ENCODE measurements around the gene CHD2.
"Not testable (repeated sequence)": the region's sequence is repeated elsewhere in the genome, so short reads cannot be mapped to it uniquely, and the experiment has no call there.

CHD2 gene

DNA sequence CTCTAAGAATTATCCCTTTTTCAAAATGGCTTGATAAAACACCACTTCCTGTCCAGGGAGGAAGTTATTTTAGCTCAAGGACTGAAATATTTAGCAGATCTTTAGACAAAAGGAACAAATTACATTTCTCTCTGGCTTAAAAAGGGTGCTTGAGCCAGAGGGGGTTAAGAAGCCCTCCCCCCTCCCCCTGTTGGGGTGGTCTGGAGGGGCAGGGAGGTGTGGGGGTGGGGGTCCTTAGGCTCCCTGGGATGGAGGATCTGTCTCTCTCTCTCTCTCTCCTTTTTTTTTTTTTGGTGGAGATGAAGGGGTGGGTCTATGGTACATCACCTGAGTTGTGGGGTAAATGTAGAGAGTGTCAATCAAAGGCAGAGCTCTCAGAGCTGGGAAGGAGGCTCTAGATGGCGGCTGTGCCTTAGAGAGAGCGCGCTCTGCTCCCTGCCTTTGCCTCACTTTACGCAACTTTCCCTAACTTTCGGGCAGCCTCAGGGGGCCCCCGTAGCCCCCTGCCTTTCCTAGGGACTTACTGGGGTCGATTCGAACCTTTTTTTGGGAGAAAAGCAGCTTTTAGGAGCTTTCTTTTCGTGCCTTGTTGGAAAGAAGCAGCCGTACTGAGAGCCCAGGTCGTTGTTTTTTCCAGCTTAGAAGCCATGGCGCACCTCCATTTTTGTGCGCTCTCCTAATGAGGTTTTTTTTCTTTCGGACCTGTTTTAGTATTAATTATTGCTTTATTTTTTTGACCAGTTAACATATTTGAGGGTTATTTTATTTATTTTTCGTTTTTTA, at the start of gene CHD2:
CHD2 (plus strand) TSS at position 377 of the 783 bp plus-strand sequence. CDS start 914 bp downstream, outside the sequence.
- DNase-seq = peak; percentile 88

DNA sequence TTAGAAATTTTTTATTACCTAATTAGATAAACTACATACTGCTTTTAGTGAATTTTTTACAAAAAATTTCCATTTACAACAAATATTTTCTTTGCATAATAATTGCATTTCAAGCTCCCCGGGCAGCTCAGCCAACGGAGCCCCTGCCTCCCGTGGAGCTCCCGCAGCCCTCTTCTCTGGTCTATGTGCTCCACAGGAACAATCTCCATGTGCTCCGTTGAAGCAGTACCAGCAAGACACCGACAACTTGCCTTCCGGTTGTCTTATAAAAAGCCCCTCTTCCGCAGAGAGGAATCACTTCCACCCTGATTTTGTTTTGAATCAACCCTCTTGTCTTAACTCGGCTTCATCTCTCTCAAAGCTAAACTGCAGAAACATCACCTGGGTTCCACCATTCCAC, 46.9 kb upstream of the CHD2 start:
- DNase-seq = no peak

DNA sequence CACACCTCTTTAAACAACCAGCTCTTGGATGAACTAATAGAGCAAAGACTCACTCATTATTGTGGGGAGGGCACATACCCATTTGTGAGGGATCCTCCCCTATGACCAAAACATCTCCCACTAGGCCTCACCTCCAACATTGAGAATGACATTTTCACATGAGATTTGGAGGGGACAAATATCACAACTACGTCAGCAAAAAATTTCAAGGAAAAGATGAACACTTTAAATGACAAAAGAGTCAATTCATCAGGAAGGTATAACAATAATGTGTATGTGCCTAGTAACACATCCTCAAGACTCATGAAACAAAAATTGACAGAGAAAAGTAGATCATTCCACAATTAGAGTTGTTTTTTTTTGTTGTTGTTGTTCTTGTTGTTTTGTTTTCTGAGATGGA, 38.4 kb upstream of the CHD2 start:
- no peak for DNase-seq

DNA sequence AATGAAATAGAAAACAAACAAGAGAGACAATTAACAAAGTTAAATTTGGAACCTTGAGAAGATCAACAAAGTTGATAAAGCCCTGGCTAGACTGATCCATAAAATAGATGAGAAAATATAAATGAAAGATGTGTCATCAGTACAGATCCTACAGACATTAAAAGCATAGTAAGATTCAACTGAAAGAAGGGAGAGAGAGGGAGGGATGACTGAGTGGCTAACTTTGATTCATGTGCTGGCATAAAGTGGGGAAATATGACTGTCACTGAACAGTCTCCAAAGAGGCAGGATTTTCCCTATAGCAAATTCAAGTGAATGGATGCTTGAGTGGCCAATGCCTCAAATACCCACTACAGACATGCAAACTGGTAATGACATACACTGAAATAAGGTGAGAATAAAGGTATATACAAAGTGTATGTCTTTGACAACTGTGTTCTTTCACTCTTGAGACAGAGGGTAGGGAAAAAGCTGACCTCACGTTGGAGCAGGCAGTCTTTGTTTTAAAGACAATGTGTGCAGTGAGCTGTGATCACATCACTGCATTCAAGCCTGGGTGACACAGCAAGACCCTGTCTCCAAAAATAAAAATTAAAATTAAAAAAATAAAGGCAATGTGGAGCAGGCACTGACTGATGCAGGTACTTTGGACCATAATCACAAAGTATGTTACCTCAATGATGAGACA, 35.9 kb upstream of the CHD2 start:
- no peak for DNase-seq

DNA sequence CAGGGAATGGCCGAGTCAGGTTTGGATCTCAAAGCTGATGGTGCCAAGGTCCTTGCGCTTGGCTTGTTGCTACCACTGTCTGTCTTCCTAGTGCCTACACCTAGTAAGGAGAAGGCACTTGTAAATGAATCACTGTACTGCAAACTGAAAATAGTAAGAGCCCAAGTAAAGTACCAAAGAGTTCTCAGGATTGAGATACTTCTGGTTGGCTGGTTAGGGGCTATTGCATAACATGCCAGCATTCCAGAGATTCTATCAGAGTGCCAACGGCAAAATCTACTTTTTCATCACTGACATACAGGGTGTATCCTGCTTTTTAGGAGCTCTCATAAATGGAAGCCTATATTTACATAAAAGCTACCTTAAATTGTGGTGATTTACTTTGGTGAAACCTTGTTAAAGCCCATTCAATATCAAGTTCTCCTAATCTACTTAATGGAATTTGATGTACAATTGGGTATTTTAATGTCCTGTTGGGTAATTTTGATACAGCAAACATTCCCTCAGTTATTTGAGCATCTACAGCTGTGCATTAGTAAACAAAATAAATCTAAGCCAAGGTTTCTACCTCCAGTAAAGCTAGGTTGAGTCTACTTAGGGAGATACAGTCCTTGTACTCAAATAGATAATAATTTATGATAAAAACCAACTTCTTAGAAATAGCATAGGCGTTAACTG, 30.7 kb upstream of the CHD2 start:
- no peak for DNase-seq

DNA sequence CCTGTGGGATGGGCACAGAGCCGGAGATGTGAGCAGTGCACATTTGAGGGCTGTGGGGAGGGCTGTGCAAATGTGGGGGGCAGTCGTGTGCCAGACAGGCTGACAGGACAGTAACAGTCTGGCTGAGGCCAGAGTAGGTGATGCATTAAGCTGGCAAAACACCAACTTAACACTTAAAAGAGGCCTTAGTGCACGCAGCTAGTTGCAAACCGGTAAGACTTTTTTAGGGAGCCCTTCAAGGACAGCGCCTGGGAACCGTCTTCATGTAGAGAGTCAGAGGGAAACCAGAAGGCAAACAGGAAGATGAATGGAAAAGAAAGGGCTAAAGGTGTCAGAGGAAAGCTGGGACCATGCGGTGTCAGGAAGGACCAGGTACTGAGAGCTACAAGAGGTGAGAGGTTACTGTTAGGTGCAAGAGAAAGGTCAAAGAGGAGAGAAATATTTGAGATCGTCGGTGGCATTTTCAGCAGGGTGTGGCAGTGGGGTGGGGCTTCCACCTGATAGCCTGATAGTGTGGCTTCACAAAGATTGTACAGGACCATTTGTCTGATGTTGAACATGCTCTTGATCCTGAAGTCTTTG, 30.0 kb upstream of the CHD2 start:
- no peak for DNase-seq

DNA sequence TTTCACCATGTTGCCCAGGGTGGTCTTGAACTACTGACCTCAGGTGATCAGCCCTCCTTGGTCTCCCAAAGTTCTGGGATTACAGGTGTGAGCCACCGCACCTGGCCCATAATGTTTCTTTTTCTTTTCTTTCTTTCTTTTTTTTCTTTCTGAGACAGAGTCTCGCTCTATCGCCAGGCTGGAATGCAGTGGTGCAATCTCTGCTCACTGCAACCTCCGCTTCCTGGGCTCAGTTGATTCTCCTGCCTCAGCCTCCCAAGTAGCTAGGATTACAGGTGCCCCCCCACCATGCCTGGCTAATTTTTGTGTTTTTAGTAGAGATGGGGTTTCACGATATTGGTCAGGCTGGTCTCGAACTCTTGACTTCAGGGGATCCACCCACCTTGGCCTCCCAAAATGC, 27.2 kb upstream of the CHD2 start:
- DNase-seq = not testable (repeated sequence)

DNA sequence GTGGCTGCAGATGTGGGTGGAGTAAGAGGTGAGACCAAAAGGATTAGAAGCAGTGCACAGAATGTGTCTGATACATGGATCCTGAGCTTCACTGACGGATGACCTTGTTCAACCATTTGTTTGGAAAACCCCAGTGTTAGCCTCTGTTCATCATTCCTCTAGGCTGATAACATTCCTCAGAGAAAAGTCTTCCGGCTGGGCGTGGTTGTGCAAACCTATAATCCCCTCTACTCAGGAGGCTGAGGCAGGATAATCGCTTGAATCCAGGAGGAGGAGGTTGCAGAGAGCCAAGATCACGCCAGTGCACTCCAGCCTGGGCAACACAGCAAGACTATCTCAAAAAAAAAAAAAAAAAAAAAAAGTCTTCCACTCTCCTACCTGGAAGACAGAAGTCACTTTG, 23.1 kb upstream of the CHD2 start:
- no peak for DNase-seq

DNA sequence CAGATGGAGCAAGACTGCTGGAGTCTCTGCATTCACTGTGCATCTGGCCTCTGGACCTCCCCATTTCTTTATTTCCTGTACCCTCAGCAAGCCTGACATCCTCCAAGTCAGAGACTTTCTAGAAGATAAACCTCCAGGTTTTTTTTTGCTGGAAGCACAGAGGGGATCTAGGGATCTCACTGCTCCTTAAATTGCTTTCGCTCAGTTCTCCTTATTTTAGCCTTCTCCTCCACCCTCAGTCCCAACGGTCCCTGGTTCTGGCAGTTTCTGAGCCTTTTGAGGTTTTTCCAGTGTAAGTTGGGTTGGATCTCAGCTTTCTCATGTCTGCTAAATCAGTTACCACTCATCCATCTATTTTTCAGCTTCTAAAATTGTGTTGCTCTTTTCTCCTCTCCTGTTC, 22.7 kb upstream of the CHD2 start:
- no peak for DNase-seq

DNA sequence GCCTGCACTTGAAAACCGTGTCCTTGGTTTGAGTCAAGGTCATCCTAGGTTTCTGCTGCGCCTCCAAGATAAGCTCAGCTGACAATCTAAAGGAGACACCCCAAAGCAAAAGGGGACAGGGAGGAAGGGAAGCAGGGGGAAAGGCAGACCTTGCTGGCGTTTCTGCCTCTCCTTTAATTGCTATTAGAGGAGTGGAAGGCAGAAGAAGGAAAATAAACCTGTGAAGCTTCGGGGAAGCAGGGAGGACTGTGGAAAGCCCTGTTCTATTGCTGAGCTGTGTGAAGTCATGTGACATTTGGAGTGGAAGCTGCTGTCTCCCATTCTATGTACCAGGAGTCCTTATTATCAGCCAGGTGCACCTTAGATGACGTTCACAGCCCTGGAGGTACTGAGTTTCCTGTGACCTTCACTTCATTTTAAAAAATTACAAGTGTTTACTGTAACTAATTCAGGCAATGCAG, 21.5 kb upstream of the CHD2 start:
- DNase-seq = no peak

DNA sequence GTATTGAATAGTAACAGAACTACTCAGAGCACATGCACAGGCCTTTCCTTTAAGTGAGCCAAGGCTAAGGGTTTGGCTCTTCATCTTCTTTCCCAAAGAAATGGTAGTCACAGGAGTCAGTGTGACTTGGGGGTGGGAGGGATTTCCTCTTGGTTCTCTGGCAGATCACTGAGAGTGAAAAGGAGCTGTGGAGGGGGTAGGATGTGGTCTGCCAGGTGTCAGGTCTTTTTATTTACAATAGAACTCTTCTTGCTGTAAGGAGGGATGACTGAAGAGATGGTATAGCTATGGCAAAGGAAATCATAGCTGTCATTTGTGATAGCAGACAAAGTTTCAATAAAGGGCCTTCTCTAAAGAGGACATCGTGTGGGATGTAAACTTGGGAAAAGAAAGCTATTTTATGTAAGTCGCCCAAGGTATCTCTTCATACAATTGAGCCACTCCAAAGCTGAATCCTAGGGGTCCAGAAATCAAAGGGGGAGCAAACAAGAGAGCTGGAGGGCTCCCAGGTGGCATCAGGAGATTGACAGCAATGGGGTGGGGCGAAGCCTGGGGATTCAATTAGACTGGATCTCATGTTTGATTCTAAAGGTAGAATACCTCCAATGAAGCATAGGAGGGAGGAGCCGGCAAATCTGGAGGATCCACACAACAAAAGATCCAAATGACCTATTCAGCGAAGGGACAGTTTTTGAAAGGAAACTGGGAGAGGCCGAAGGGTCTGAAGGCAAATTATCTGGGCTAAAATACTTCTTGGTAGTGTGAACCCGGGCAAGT, 20.0 kb upstream of the CHD2 start:
- DNase-seq = peak; percentile 48

DNA sequence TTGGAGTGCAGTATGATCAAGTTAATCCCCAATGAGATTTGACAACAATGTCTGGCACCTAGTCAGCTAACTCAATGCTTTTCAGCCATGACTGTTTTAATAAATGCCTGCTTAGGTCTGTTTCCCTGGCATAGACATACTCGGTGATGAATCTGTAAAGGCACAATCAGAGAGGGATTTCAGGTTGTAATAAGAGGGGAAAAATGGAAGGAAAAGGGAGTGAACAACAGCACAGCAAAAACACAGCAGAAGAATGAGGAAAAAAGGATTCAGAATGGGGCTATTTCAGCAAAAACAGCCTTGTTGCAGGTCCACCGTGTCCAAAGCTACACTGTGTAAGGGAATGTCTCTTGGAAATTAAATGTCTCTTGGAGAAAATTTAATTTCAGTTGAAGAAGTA, 19.3 kb upstream of the CHD2 start:
- no peak for DNase-seq

DNA sequence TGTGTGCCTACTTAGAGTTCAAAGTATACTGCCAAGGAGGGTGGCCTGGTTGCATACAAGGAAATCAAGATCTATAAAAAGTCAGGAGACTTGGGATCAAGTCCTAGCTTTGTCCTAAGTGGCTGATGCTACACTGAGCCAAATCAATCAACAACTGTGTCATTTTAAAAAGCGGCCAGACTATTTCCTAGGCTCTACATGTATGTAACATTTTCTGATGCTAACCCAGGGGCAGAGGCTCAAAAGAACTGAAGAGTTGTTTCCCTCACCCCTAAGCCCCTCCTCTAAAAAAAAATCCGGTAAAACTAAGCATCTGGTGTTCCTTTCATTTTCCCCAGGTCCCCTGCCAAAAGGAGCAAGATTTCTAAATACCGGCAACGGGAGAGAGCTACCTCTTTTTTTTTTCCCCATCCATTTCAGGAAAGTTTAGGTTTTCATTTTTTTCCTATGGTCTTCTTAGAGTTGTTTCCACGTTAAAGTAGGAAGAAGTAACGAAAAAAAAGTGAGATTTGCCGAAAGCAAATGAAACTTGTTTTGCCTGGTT, 18.8 kb upstream of the CHD2 start:
- DNase-seq = peak; percentile 50

DNA sequence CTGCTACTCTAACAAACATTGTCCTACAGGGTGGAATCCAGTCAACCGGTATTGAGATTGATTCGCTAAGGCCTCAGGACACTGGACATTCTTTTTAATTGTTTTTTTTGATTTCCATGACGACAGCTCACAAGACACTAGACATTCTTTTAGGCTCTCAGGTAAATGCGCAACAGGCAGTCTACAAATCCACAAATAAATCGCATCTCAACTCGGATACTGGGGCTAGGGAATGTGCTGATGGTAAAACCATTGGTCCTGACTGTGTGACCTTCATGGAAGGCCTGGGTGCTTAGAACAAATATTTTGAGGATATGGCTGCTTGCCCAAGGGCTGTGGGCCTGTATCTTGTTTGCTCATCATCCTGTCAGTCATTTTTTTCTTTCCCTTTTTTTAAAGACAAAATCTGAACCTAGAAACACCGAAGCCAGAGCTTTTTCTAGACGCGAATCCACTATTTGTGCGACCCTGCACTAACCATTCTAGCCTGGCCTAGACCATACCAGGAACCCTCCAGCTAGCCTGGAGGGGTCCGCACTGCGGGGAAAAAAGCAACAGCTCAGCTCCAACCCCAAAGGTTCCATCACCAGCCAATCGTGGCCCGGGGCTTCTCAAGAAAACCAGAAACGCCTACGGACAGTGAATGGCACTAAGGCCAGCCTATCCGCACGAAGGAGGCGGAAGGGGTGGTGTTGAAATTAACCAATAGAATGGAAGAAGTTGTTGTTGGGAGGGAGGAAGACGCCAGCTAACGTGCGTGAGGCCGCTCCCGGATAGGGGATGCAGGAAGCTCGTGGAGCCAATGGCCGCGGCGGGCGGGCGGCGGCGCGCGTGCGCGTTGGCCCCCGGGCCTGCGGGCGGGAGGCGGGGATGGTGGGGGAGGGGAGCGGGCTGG, 18.1 kb upstream of the CHD2 start:
- peak; percentile 99 for DNase-seq

DNA sequence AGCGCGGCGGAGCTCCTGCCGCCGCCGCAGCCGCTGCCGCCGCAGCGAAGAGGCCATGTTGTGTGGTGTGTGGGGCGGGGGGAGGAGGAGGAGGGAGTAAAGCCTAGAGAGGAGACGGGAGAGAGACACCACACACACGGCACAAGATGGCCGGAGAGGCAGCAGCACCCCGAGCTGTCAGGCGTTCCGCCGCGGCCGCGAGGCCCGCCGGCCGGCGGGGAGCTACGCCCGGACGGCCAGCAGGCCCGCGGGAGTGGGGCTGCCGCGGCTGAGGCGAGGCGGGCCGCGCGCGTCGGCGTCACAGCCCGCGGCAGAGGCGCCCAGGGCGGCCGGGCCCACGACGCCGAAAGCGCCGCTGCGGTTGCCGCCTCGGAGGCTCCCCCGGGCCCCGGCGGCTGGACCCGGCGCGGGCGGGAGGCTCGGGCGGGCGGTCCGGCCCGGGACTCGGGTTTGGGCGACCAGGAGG, 17.4 kb upstream of the CHD2 start:
- DNase-seq = no peak

DNA sequence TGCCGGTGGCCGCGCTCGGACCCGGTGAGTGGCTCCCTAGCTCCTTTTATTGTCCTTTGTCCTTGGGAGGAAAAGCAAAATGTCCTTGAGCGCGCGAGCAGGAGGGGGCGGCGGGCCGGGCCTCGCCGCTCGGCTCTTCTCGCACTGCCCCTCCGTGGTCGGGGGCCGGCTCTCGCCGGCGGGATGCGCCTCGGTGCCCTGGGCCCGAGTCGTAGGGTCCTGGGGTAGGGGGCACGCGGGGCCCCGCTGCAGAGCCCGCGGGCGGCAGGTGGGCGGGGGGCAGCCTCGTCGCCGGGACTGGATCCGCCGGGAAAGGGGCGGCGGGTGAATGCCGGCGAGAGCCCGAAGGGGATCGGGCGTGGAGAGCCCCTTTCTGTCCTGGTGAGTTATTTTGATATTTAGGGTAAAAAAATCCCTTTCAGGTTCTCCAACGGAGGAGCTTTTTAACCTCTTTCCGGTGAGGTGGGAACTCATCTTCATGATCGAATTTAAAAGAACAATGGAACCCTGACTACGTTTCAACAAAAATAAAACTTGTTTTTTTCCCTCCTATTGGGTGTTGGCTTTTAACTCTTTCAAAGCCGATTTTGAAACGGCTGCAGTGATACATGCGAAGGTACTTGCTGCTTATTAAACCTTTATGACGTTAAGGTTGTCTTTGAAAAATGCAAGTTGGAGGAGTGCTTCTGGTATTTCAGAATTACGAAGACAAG, 16.8 kb upstream of the CHD2 start:
- peak; percentile 85 for DNase-seq

DNA sequence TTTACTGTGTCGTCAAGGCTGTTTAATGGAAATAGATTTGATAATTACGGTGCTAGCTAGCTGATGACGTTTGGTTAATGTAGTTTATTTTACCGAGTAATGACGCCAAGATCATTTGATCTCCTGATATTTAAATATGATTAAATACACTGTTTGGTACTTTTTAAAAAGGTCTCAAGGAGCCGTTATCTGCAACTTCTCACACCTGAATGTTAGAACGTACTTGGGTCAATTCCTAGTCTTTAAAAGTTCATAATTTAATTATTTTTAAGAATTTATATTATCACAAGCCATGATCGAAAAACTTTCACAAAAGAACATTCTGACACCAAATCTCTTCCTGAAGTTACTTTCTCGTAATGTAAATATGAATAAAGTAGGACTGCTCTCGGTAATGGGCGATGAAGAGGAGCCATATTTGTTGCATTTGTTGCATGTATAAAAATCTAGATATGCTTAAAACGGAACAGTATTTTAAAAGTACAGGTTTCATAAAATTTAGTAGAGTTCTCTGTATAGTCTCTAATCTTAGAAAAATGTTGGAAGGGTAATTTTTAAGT, 16.2 kb upstream of the CHD2 start:
- DNase-seq = peak; percentile 50

DNA sequence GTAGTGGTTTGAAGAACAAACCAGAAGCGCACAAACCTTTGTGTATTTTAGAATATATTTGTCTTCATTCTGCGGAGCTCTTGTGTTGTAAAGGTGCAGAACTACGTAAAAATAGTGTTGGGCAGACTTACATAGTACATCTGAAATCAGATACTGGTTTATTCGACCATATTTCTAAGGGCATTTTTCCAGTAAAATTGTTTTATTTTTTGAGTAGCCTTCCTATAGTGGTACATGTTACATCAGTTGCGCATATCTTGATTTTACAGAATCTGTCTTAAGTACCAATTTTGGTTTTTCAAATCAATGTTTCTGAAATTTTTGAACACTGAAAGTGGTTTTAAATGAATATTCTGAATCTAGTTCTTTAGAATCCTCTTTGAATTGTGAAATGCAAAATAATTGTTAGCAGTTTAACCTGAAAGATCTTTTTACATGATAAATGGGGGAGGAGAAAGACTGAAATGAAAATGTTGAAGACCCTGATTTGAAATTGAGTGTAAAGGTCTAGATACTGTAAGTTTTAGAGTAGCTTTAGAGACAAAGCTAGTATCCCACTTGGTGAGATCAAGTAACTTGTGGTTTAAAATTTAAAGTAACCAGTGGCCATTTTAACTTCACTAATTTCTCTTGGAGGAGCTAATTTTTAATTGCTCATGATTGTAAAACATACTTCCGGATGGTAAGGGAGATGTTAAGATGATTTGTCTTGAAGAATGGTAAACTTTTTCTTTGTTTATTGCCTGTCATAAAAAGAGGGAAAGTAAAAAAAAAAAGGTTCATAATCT, 15.5 kb upstream of the CHD2 start:
- peak; percentile 68 for DNase-seq
